Stomach smooth muscle (tissue), 2 donors: Measurements from ENCODE around the gene MMEL1.
"Not testable (repeated sequence)": the region's sequence is repeated elsewhere in the genome, so short reads cannot be mapped to it uniquely, and the experiment has no call there.

Experiments used
- H3K27ac ChIP-seq: one replicate; pipeline ENCODE4 v1.7.0; 2013; ENCODE audit warnings: mild to moderate bottlenecking, low read length, inconsistent platforms
- H3K27me3 ChIP-seq, 2 donors: one replicate each; pipeline ENCODE4 v1.7.0; 2013; ENCODE audit warnings: low read length in 2 of 2; ENCODE audit not compliant: insufficient read depth in 2 of 2, control insufficient read depth in 1 of 2
- H3K36me3 ChIP-seq, 2 donors: one replicate each; pipeline ENCODE4 v1.7.0; 2013; ENCODE audit warnings: low read length in 2 of 2; ENCODE audit not compliant: control insufficient read depth in 2 of 2, insufficient read depth in 2 of 2
- H3K4me1 ChIP-seq: one replicate; pipeline ENCODE4 v1.7.0; 2013; ENCODE audit warnings: low read length; ENCODE audit not compliant: control insufficient read depth, insufficient read depth
- H3K4me3 ChIP-seq, 2 donors: one replicate each; pipeline ENCODE4 v1.7.0; 2013; ENCODE audit warnings: low read length in 2 of 2
- H3K9ac ChIP-seq, 2 donors: one replicate each; pipeline ENCODE4 v1.7.0; 2013; ENCODE audit warnings: low read length in 2 of 2, mild to moderate bottlenecking in 1 of 2
- H3K9me3 ChIP-seq, 2 donors: one replicate each; pipeline ENCODE4 v1.7.0; 2013; ENCODE audit warnings: low read length in 2 of 2; ENCODE audit not compliant: control insufficient read depth in 2 of 2
- donor health status: healthy.
- donor health status: Pancreatic carcinoma.

MMEL1 gene

GRCh38 chr1:2586154-2587070 is 46.4 kb downstream of the MMEL1 start, which contains the start of gene PRXL2B:
PRXL2B (plus strand) TSS chr1:2586777; CDS start chr1:2586886, 109 bp downstream.
- no peaks in the 10 kb centered on the region for H3K9me3 ChIP-seq
- peaks cover 0 to 1% of the 10 kb centered on the region in 2 donors for H3K27me3 ChIP-seq
- peaks cover 30% of the 10 kb centered on the region for H3K4me1 ChIP-seq

GRCh38 chr1:2585318-2586092 is 47.3 kb downstream of the MMEL1 start:
- peak overlapping the region; percentile 89 to 90 for H3K9ac ChIP-seq
- H3K27me3 ChIP-seq: peaks cover 3 to 4% of the 10 kb centered on the region in 2 donors
- peak overlapping the region; percentile 86 for H3K4me3 ChIP-seq
- H3K27ac ChIP-seq: peak overlapping the region; percentile 89
- H3K9me3 ChIP-seq: no peaks in the 10 kb centered on the region
- H3K36me3 ChIP-seq: no peaks in the 10 kb centered on the region
- peaks cover 30% of the 10 kb centered on the region for H3K4me1 ChIP-seq

More at GRCh38 chr1:2586154-2587070, 46.4 kb downstream of the MMEL1 start, which contains the start of gene PRXL2B:
- peak within 1 kb of the TSS; percentile 89 to 90 for H3K9ac ChIP-seq
- H3K4me3 ChIP-seq: peak within 1 kb of the TSS; percentile 86
- H3K36me3 ChIP-seq: no peaks in the 10 kb centered on the region
- peak within 1 kb of the TSS; percentile 89 for H3K27ac ChIP-seq

GRCh38 chr1:2584686-2585317 is 48.0 kb downstream of the MMEL1 start:
- Histone ChIP-seq H3K9ac (peak overlapping the region; percentile 13 to 89), H3K9me3 (no peaks in the 10 kb centered on the region), H3K27ac (peak overlapping the region; percentile 89), H3K36me3 (no peaks in the 10 kb centered on the region), H3K4me3 (peak overlapping the region; percentile 86), H3K4me1 (peaks cover 30% of the 10 kb centered on the region), H3K27me3 (peaks cover 3 to 4% of the 10 kb centered on the region in 2 donors)

GRCh38 chr1:2583871-2584351 is 48.9 kb downstream of the MMEL1 start:
- no peak overlapping the region for H3K27ac ChIP-seq
- peaks cover 7 to 9% of the 10 kb centered on the region in 2 donors for H3K27me3 ChIP-seq
- H3K36me3 ChIP-seq: no peaks in the 10 kb centered on the region
- H3K4me1 ChIP-seq: peaks cover 30% of the 10 kb centered on the region
- no peaks in the 10 kb centered on the region for H3K9me3 ChIP-seq
- no peak overlapping the region for H3K9ac ChIP-seq
- H3K4me3 ChIP-seq: peak overlapping the region; percentile 8 to 10

- Histone ChIP-seq H3K4me1 (peaks cover 30% of the 10 kb centered on the region), H3K9ac (no peak overlapping the region), H3K27ac (no peak overlapping the region), H3K4me3 (no peak overlapping the region), H3K27me3 (peaks cover 10 to 13% of the 10 kb centered on the region in 2 donors), H3K36me3 (no peaks in the 10 kb centered on the region), H3K9me3 (no peaks in the 10 kb centered on the region)
These were observed 49.5 kb downstream of the MMEL1 start for GRCh38 chr1:2583331-2583791.

- H3K4me3 ChIP-seq: no peak overlapping the region
- H3K9me3 ChIP-seq: no peaks in the 10 kb centered on the region
- peaks cover 27% of the 10 kb centered on the region for H3K4me1 ChIP-seq
- H3K27me3 ChIP-seq: peaks cover 12 to 17% of the 10 kb centered on the region in 2 donors
- no peaks in the 10 kb centered on the region for H3K36me3 ChIP-seq
- no peak overlapping the region for H3K9ac ChIP-seq
- no peak overlapping the region for H3K27ac ChIP-seq
These were observed 50.4 kb downstream of the MMEL1 start for GRCh38 chr1:2582391-2582790.

DNA sequence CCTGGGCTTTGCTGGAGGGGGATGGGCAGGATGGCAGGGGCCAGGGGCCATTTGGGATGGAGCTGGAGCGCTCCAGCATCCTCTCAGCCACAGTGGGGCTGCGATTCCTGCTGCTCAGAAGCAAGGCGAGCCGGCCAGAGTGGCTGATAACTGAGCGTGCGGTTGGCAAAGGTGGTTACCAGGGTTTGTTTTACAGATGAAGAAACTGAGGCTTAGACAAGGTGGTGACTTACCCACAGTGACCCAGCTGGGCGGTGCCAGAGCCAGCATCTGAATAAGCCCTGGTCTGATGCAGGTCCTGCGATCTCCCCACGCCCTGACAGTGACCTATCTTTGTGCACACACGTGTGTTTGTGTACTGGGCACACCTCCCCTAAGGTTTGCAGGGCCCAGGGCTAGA is 52.1 kb downstream of the MMEL1 start:
- peaks cover 21% of the 10 kb centered on the region for H3K4me1 ChIP-seq
- H3K27ac ChIP-seq: no peak overlapping the region

DNA sequence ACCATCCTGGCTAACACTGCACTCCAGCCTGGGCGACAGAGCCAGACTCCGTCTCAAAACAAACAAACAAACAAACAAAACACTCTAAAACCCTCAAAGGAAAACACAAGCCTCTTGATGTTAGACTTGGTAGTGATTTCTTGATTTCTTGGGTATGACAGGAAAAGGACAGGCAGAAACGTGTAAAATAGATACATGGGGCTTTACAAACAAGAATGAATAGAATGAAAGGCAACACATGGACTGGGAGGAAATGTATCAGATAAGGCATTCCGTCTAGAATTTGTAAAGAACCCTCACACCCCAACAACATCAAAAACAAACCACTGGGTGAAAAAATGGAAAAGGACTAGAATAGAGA is 54.1 kb downstream of the MMEL1 start:
- Histone ChIP-seq H3K4me1 (peaks cover 4% of the 10 kb centered on the region), H3K4me3 (no peak overlapping the region), H3K9me3 (no peaks in the 10 kb centered on the region), H3K27ac (no peak overlapping the region), H3K9ac (no peak overlapping the region), H3K27me3 (peaks cover 12 to 19% of the 10 kb centered on the region in 2 donors), H3K36me3 (no peaks in the 10 kb centered on the region)

More for the DNA sequence above, 52.1 kb downstream of the MMEL1 start:
- Histone ChIP-seq H3K9me3 (no peaks in the 10 kb centered on the region), H3K4me3 (no peak overlapping the region), H3K36me3 (no peaks in the 10 kb centered on the region), H3K27me3 (peaks cover 12 to 17% of the 10 kb centered on the region in 2 donors), H3K9ac (no peak overlapping the region)

- H3K4me1 ChIP-seq, H3K9me3 ChIP-seq, H3K9ac ChIP-seq, H3K36me3 ChIP-seq, H3K4me3 ChIP-seq, H3K27ac ChIP-seq: not testable (repeated sequence)
- H3K27me3 ChIP-seq: peaks cover 12 to 26% of the 10 kb centered on the region in 2 donors
These were observed 55.2 kb downstream of the MMEL1 start for GRCh38 chr1:2577565-2578075.
